Brain pericyte (primary cell): Measurements from ENCODE around the gene AEBP1.
A peak's percentile ranks its signal among the peaks of the same experiment; 100 is the strongest.

Source experiments
- DNase-seq: peaks from one replicate; pipeline ENCODE4 v3.0.0-alpha.2; 2012; ENCODE audit warnings: low read depth, low spot score

Gene AEBP1

DNA sequence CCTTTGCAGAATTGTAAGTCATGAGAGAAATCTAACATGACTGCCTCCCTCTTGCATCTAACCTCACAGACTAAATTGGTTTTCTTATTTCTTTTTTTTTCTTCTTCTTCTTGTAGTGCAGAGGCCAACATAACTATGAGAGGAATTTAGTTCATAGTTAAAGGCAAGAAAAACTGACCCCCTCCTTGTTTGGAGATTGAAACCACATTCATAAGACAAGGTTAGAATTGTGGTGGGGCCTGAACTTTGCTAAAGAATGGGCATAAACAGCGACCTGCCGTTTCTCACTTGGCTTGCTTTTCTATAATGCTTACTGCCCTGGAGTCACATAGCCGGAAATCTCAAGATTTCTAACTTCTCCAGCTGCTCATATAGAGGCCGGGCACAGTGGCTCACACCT lies 19.4 kb upstream of the AEBP1 start:
- DNase-seq = no peak

DNA sequence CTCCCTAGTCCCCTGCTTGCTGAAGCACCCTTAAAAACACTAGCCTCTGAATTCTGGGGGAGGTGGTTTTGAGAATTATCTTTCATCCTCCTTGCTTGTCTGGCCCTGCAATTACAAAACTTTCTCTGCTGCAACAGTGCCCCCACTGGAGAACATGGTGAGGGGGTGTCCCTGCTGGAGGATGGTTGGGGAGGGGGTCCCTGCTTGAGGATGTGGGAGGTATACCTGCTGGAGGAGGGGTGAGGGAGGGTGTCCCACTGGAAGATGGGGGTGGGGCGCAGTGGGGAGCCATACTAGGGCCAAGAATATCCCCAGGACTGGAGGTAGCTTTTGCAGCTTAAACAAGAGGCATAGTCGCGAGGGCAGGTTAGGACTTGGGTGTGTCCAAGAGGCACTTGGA lies 18.6 kb upstream of the AEBP1 start:
- DNase-seq = no peak

DNA sequence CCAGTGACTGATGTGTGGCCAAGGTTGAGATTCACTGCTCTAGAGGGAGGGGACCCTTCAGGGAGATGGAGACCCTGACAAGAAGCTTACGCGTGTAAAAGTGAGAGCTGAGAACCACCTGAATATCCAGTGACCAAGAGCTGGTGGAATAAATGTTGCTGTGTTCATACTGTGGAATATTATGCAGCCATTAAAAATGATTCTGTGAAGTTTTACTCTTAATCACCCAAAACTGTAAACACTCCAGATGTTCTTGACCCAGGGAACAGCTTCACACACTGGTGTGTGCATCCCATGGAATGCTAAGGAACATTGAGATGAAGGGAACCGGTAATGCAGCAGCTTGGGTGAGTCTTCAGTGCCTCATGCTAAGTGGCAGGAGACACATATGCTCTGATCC lies 17.5 kb upstream of the AEBP1 start:
- DNase-seq = no peak

DNA sequence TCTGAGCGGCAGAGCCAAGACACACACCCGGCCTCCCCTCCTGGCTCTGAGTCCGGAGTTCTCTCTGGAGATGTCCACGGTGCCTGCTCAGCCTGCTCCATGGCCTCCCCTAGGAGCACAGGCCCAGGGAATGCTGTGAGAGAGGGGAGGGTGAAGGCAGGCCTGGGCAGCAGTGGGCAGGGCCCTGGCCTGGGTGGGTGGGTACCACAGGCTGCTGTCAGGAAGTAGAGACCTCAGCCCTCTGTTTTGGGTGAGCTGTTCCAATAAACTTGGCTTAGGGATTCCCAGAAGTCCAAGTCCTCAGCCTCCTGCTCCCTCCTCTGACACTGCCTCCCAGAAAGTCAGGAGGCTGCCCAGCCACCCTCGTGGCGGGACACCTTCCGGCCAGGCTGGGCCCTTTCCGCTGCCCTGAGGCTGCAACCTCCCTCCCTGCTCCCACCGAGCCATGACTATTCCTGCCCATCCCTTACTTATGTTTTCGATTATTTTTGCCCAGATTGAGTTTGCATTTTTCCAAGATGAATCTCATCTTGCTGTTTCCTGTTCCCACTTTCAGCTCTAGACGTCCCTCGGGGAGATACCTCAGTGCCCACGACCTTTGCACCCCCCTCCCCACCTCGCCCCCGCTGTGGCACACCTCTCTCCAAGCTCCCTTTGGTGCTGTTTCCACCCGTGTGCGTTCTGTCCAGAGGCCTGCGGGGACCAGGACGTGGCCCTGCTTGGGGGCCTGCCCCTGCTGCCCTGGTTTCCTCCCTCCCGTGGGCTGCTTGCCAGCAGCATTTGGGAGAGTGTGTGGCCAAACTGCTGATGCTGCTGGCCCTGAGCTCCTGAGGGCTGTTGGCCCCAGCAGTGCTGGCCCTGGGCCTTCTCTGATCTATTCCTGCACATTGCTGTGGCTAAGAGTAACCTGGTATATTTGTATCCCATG lies 16.0 kb upstream of the AEBP1 start:
- DNase-seq = peak; percentile 70

DNA sequence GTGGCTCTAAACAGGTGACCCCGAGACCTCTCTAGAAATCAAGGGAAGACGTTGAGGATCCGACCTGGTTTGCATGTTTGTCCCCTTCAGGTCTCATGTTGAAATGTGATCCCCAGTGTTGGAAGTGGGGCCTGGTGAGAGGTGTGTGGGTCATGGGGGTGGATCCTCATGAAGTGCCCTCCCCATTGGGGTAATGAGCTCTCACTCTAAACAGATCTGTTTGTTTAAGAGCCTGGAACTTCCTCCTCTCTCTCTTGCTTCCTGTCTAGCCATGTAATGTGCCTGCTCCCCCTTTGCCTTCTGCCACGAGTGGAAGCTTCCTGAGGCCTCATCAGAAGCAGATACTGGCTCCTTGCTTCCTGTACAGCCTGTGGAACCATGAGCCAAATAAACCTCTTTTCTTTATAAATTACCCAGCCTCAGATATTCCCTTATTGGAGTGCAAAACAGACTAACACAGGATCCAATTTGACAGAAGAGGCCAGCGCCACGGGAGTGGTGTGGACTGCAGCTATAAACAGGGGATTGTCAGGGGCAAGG lies 11.0 kb upstream of the AEBP1 start:
- no peak for DNase-seq

DNA sequence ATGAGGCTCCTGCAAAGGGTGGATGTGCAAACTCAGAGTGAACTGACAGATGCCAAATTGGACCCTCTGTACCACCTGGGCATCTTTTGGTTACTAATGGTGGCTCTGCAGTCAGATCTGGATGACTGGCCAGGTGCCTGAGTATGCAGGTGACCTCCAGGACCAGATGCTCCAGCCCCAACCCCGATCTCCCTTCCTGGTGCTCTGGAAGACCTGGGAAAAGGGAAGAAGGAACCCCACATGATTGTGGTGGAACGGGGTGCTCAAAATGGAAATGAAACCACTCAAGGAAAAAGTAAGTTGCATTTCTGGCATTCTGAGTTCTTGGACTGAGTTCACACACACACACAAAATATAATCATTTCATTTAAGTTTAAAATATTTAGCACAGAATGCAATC lies 9.8 kb upstream of the AEBP1 start:
- DNase-seq = no peak

DNA sequence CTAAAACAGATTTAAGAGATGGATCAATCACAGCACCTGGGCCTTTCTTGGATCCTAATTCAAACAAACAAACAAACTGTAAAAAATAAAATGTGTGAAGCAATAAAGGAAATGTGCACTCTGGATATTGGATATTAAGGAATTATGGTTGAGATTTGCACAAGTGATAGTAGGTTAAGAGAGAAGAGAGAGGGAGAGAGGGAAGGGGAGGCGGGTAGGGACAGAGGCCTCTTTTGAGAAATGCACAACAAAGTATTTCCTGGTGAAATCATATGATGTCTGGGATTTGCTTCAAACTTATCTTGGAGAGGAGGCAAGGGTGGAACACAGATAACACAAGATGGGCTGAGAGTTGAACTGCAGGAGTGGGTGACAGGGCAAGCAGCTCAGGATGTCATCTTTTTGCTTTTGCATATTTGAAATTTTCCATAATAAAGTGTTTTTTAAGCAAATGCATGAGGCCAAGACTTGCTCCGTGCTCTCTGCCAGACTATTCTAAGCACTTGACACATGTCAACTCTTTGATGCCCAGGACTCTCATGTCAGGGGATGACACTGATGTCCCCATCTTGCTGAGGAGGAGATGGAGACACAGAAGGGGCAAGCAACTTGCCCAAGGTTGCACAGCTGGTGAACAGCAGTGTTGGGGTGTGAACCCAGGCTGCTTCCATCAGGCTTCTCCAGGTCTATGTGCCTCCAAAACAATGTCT lies 9.1 kb upstream of the AEBP1 start:
- no peak for DNase-seq

DNA sequence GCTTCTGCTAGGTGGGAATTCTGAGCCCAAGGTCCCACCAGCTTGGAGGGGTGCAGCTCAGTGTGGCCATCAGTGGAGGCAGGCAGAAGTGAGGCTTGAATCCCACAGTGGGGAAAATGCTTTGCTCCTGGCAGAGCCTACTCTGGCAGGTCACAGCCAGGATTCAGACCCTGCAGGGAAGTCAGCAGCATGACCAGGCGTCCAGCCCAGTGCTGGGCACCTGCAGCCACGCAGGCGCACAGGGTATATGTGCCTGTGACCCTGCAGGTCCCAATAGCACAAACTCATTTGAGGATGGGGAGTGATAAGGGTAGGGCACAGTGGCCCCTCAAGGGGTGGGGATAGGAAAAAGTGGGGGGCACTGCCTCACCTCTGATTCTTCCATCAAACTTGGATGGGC lies 8.4 kb upstream of the AEBP1 start:
- DNase-seq = no peak

DNA sequence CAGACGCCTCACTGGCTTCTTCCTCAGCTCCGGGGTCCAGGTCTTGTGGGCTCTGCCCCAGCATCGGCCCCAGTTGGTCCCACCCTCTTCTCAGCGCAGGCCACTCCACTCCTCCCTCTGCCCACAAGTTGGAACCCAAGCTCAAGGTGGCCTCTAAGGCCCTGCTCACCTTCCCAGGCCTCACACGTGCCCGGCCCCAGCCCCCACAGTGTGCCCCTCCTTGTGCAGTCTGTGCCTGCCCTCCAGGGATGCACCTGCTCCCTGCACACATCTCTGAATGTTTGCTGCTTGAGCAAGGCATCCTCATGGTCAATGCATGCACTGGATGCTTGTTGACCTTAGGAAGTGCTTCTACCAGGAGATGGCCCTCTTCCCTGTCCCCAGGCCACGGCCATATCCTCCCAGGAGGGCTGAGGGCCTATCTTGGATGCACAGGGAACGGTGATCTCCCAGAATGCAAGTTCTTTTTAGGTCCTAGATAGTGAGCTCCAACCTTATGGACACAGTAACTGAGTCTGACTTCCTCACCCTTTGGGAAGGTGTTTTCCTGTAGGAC lies 7.7 kb upstream of the AEBP1 start:
- no peak for DNase-seq

DNA sequence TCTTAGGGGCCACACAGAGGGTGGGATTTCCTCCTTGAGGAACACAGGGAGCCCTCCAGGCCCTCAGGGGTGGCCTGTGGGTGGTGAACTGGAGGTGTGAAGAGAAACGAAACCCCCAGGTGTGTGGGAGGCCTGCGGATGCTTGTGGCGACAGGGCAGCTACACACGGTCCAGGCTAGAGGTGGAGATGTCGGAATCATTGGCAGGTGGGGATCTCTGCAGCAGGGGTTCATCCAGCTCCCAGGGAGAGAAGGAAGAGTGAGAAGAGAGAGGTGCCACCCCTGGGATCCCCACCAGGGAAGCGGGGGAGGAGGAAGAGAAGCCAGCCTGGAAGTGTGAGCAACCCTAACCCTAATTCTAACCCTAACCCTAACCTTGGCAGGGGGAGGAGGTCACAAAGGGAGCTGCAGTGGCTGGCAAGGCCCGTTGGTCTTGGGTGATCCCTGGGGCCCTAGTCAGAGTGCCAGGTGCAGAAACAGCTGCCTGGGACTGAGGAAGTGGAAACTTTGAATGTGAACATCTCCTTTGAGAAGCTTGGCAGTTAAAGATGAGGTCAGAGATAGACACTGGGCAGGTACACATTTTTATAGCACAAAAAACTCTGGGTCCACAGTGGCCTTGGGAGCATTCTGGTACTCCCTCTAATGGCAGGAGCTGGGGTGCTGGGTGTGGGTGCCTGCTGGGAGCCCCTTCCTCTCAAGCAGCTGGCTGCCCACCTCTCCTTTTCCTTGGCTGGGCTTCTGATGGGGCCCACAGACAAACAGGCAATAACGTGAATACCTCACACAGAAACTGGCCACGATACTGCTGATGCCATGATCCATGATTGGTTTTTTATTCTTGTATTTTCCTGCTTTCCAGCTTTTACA lies 6.8 kb upstream of the AEBP1 start:
- no peak for DNase-seq

DNA sequence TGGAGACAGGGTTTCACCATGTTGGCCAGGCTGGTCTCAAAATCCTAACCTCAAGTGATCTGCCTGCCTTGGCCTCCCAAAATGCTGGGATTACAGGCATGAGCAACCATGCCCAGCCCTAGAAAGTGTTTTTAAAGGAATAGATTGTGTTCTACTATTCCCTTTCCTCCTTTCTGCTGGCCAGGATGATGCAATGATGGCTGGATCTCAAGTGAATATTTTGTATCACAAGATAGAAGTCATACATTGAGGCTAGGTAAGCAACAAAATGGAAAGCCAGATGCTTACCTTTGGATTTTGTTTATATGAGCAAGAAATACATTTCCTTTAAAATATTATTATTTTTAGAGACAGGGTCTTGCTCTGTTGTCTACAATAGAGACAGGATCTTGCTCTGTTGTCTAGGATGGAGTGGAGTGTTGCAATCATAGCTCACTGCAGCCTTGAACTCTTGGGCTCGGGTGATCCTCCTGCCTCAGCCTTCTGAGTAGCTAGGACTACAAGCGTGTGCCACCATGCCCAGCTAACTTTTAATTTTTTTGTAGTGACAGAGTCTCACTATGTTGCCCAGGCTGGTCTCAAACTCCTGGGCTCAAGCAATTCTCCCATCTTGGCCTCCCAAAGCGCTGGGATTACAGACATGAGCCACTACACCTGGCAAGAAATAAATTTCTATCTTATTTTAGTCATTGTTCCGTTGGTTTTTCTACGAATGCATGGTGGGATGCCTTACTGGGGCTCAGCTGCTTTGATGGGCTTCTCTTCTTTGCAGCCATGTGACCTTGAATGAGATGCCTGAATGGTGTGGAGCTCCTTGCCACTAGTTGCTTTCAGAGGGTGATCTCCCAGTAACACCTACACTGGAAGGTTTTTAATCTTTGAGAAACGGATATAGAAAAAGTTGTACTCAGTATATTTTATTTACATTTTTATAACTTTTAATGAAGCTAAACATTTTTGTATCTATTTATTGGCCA lies 5.8 kb upstream of the AEBP1 start:
- DNase-seq = no peak

DNA sequence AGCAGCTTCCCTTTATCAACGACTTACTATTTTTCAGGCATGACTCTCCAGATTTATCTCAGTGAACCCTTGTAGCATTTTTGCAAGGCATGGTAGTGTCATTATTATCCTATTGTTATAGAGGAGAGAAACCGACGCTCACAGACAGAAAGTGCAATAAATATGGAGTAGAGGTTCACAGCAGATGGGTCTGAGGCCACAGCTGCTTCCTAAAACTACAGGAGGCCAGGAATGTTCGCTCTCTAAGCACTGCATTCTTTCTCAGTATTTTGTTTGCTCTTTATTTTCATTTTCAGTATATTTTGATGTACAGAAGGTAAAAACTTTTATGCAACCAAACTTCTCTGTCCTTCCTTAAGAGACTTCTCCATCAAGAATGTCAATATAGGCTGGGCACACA lies 4.5 kb upstream of the AEBP1 start:
- DNase-seq = no peak

DNA sequence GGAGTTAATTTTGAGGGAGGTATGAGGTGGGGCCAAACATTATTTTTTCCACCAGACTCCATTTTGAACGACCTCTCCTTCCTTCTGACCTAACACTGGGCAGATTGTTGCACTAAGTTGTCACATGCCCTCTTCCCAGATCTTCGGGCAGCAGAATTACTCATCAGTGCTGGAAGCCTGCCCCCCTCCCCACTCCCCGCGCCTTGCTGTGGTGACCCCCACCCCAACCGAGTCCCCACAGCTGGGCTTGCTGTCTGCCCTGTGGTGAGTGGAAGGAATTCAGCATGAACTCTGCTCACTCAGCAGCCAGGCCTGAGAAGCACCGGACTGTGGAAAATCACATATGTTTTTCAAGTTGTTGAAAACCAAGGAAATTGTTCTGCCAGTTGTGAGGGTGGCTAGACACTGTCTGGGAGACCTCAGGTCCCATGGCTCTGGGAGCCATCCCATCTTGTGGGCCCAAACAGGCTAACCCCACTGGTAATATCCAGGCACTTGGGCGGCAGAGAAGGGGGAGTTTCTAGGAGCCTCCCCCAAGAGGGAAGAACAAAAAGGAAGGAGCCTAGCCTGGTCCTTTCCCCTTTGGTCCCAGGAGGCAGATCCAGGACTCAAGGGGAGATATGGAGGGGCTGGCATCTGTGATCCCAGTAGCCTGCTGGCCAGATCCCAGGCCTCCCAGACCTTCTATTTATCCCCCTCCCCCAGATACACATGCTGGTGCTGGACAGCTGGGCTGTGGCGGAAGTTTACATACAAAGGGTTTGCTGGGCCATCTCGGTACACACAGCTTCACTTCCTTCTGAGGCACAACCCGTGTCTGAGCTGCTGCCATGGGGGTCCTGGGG lies 3.5 kb upstream of the AEBP1 start:
- peak; percentile 80 for DNase-seq

DNA sequence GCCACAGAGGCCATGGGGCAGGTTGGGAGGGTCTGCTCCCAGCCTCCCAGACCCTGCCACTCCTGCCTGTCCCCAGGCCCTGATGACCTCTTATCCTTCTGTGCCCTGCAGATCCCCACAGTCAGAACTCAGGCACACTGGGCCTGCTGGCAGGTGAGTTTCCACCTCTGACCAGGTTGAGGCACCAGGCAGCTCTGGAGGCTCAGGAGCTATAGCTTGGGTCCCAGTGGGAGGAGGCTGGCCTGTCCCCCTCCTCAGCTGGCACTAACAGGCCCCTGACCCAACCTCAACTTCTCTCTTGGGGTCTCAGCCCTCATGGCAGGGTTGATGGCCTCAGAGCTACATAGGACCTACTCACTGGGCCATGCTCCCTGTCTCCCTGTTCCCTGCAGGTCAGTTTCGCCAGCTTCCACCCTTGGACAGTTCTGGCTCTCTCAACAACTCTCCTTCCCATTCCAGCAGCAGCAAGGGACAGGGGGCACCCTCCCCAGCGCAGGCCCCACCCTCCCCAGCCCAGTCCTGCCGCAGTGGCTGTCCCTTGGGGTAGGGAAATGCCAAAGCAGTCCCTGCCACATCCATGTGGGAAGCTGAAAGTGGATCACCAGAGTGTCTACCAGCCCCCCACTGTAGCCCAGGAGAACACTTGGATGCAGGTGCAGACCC lies 2.7 kb upstream of the AEBP1 start:
- DNase-seq = no peak

DNA sequence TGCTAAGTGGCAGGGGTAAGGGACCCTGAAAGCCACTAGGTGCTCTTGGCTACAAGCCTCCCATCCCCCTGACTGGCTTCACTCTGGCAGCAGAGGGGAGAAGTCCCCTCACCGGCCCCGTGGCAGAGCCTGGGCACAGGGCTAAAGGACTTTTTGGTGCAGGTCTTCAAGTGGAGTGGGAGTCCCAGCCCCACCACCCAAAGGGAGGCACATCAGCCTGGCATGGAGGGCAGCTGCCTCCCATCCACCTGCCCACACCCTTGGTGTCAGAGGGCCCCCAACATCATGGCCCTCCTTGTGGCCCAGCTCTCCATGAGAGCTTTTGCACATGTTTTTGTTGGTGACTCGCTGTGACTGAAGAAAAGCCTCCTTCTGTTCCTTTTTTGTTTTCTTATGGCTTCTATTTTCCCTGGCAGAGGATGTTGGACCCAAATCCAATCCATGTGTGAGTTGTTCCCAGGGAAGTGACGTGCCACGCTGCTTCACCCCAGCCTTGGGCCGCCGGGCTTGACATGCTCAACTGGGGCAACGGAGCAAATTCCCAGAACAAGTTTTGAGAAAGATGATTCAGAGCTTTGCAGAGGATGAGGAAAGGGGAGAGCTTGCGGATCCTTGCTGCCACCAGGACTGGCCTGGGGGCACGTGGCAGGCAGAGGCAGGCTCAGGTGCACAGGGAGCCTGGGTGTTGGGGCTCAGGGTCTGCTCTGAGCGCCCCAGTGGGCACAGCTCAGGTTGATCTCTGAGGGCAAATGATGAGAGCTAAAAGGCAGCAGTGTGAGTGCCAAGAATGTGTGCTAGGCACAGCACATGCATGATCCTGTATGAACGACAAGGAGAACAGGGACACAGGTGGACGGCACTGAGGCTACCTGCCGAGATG lies 1.9 kb upstream of the AEBP1 start:
- DNase-seq = peak; percentile 75

DNA sequence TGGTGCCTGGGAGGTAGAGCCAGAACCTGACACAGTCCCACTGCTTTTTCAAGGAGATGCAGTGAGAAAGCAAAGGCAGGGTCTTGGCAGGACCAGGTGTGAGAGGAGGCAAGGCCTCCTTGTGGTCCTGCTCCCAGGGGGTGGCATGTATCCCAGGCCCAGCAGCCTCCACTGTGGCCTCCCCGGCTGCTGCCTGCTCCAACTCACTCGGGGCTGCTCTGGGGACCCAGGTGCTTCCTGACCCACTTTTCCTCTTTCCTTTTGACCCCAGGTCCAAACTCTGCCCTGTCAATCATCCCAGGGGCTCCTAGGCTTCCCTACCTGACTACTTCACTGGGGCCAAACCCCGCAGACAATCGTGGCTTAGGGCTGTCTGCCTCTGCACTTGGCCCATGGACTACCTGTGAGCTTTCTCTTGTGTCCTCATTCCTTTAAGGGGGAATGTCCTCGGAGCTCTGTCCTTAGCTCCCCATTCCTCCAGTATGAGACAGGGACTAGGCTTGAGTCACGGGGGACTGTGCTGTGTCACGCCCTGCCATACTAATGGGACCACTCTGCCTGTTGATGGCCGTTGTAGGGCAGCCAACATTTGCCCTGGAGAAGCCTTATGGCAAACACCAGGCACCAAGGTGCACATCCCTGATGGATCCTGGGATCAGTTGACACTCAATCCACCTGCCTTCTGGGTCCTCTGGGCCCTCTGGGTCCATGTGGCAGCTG lies 1.1 kb upstream of the AEBP1 start:
- DNase-seq = no peak

DNA sequence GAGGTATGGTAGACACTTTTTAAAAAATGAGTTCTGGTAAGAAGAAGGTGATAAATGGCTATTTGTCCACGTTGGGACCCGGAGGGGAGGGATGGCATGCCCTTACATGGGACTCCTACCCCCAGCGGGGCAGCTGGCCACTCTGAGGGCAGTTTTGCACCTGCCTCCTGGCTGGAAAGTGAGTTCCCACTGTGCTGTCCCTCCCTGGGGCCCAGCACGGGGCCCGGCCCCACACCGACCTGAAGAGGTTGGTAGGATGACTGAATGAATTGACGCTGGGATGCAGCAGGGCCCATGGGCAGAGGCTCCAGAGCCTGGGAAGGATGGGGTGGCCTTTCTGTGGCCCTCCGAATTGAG lies 601 bp upstream of the AEBP1 start:
- DNase-seq = no peak
